SK-N-SH (cell line): ENCODE measurements around the gene UBE3C. TPM values are rescaled to one million over a fixed set of nuclear protein-coding genes. Genes with fewer than 3 reads are reported as not detected.

Experiments
- CTCF ChIA-PET: fragments of 300-600, 350-600 bp; formaldehyde crosslinking; extraction: SDS; loops from one replicate; lab custom pipeline; 2021; lab: Yijun Ruan, JAX
- POLR2A ChIA-PET: fragments of 350-600 bp; sonication (Branson Sonifier 250); formaldehyde crosslinking; extraction: SDS; loops from one replicate; lab custom pipeline; 2020; ENCODE audit warnings: antibody characterized with exemption, inconsistent platforms; lab: Yijun Ruan, JAX
- DNase-seq: peaks from one replicate; pipeline ENCODE4 v3.0.0; 2012
- H2AFZ ChIP-seq: fragments of 200-600 bp; sonication (generic); 2 replicates; pipeline ENCODE4 v1.8.1; 2016; ENCODE audit warnings: antibody characterized with exemption, mild to moderate bottlenecking, low read depth
- H3F3A ChIP-seq: fragments of 200-600 bp; sonication (generic); replicated peaks from 2 replicates; pipeline ENCODE3; 2016; ENCODE audit warnings: antibody characterized with exemption, mild to moderate bottlenecking; ENCODE audit not compliant: insufficient read depth
- H3K27ac ChIP-seq, 2 experiments: fragments of 200-500 bp in 1 of 2; fragments of 200-600 bp in 1 of 2; sonication (Bioruptor generic) in 1 of 2; sonication (generic), shearing (Covaris generic) in 1 of 2; 2 replicates each; pipeline versions ENCODE4 v1.5.1 to v1.6.1; 2014 to 2016; ENCODE audit warnings: low read depth in 2 of 2, inconsistent platforms in 1 of 2, low read length in 1 of 2, mild to moderate bottlenecking in 1 of 2, mixed read lengths in 1 of 2
- H3K27me3 ChIP-seq: fragments of 200-600 bp; sonication (generic), shearing (Covaris generic); 2 replicates; pipeline ENCODE4 v1.6.1; 2016; ENCODE audit warnings: mixed run types; ENCODE audit not compliant: insufficient read depth
- H3K36me3 ChIP-seq, 2 experiments: fragments of 200-500 bp in 1 of 2; fragments of 200-600 bp in 1 of 2; sonication (Bioruptor generic) in 1 of 2; sonication (generic) in 1 of 2; replicated peaks in 1 of 2; 2 replicates each; pipeline versions ENCODE3 to v1.5.1; 2014 to 2016; ENCODE audit warnings: low read length in 1 of 2, mild to moderate bottlenecking in 1 of 2; ENCODE audit not compliant: insufficient read depth in 2 of 2, control insufficient read depth in 1 of 2
- H3K4me1 ChIP-seq, 2 experiments: fragments of 200-500 bp in 1 of 2; fragments of 200-600 bp in 1 of 2; sonication (Bioruptor generic) in 1 of 2; sonication (generic), shearing (Covaris generic) in 1 of 2; 2 replicates each; pipeline versions ENCODE4 v1.5.1 to v1.6.1; 2014 to 2016; ENCODE audit warnings: low read depth in 1 of 2, low read length in 1 of 2, mixed run types in 1 of 2; ENCODE audit not compliant: insufficient read depth in 2 of 2, control insufficient read depth in 1 of 2
- H3K4me2 ChIP-seq: fragments of 200-600 bp; sonication (generic), shearing (Covaris generic); 2 replicates; pipeline ENCODE4 v1.6.1; 2017; ENCODE audit warnings: mixed run types
- H3K4me3 ChIP-seq, 2 experiments: fragments of 200-500 bp in 1 of 2; fragments of 200-600 bp in 1 of 2; sonication (Bioruptor generic) in 1 of 2; sonication (generic), shearing (Covaris generic) in 1 of 2; 2 replicates each; pipeline versions ENCODE4 v1.5.1 to v1.8.1; 2014 to 2016; ENCODE audit warnings: low read depth in 2 of 2, inconsistent platforms in 1 of 2, low read length in 1 of 2, mild to moderate bottlenecking in 1 of 2, mixed read lengths in 1 of 2, moderate library complexity in 1 of 2
- H3K79me2 ChIP-seq: fragments of 200-600 bp; sonication (generic); 2 replicates; pipeline ENCODE4 v1.8.1; 2017; ENCODE audit warnings: mild to moderate bottlenecking; ENCODE audit not compliant: insufficient read depth
- H3K9ac ChIP-seq: fragments of 200-600 bp; sonication (generic); 2 replicates; pipeline ENCODE4 v1.6.1; 2017; ENCODE audit warnings: mixed run types
- H3K9me2 ChIP-seq: fragments of 200-600 bp; sonication (generic); 2 replicates; pipeline ENCODE4 v1.6.1; 2017; ENCODE audit warnings: mixed run types
- H3K9me3 ChIP-seq: fragments of 200-600 bp; sonication (generic); 2 replicates; pipeline ENCODE4 v1.6.1; 2017; ENCODE audit warnings: mixed run types, mild to moderate bottlenecking, moderate library complexity
- H4K20me1 ChIP-seq: fragments of 200-600 bp; sonication (generic); 2 replicates; pipeline ENCODE4 v1.6.1; 2017; ENCODE audit warnings: mild to moderate bottlenecking, mixed run types; ENCODE audit not compliant: insufficient read depth
- ELF1 ChIP-seq: IDR thresholded peaks from 2 replicates; pipeline ENCODE4 v1.4.0; 2012
- FOXJ3 ChIP-seq: sonication (generic); formaldehyde crosslinking; IDR thresholded peaks from 2 replicates; pipeline ENCODE4 v1.5.1; 2020; ENCODE audit warnings: mild to moderate bottlenecking, missing genetic modification reagents
- GABPA ChIP-seq: IDR thresholded peaks from 2 replicates; pipeline ENCODE4 v1.4.0; 2012; ENCODE audit warnings: low read depth, mild to moderate bottlenecking
- GATA2 ChIP-seq: sonication (generic); formaldehyde crosslinking; IDR thresholded peaks from 2 replicates; pipeline ENCODE4 v1.5.0; 2020; ENCODE audit warnings: mild to moderate bottlenecking, missing genetic modification reagents
- JUND ChIP-seq: IDR thresholded peaks from 2 replicates; pipeline ENCODE4 v1.4.0; 2012
- MEF2A ChIP-seq: IDR thresholded peaks from 2 replicates; pipeline ENCODE4 v1.4.0; 2012; ENCODE audit warnings: low read depth, borderline replicate concordance
- NFIC ChIP-seq: IDR thresholded peaks from 2 replicates; pipeline ENCODE4 v1.4.0; 2012; ENCODE audit warnings: borderline replicate concordance
- NRF1 ChIP-seq: IDR thresholded peaks from 2 replicates; pipeline ENCODE4 v1.6.1; 2012; ENCODE audit warnings: low read depth, mild to moderate bottlenecking, low read length
- RAD21 ChIP-seq: IDR thresholded peaks from 2 replicates; pipeline ENCODE4 v1.6.1; 2012; ENCODE audit warnings: mild to moderate bottlenecking, low read length
- RCOR1 ChIP-seq: fragments of 150-350 bp; IDR thresholded peaks from 2 replicates; pipeline ENCODE4 v1.6.1; 2017; ENCODE audit warnings: antibody characterized with exemption, low read length
- RFX5 ChIP-seq: IDR thresholded peaks from 2 replicates; pipeline ENCODE4 v1.6.1; 2012; ENCODE audit warnings: mild to moderate bottlenecking, improper control_type of control experiment, low read length
- RXRA ChIP-seq: IDR thresholded peaks from 2 replicates; pipeline ENCODE4 v1.4.0; 2012; ENCODE audit warnings: low read depth, mild to moderate bottlenecking, borderline replicate concordance
- SIN3A ChIP-seq: IDR thresholded peaks from 2 replicates; pipeline ENCODE4 v1.6.1; 2012; ENCODE audit warnings: low read depth, mild to moderate bottlenecking, low read length, moderate library complexity, borderline replicate concordance
- SMC3 ChIP-seq: IDR thresholded peaks from 2 replicates; pipeline ENCODE4 v1.6.1; 2012; ENCODE audit warnings: low read depth, low read length, improper control_type of control experiment
- TCF12 ChIP-seq: IDR thresholded peaks from 2 replicates; pipeline ENCODE4 v1.4.0; 2012
- TEAD4 ChIP-seq: IDR thresholded peaks from 2 replicates; pipeline ENCODE4 v1.4.0; 2012; ENCODE audit warnings: mild to moderate bottlenecking, borderline replicate concordance; ENCODE audit not compliant: insufficient read depth
- USF1 ChIP-seq: IDR thresholded peaks from 2 replicates; pipeline ENCODE4 v1.4.0; 2012; ENCODE audit warnings: low read depth, borderline replicate concordance
- USF2 ChIP-seq: fragments of 150-350 bp; IDR thresholded peaks from 2 replicates; pipeline ENCODE4 v1.6.1; 2017; ENCODE audit warnings: antibody characterized with exemption, low read length, low read depth, borderline replicate concordance
- ZBTB33 ChIP-seq: IDR thresholded peaks from 2 replicates; pipeline ENCODE4 v1.4.0; 2012; ENCODE audit warnings: low read depth, borderline replicate concordance
- WGBS: methylation state at CpG from one replicate; pipeline ENCODE4 v1.1.6; 2017; ENCODE audit warnings: low lambda C conversion rate; 5-methylcytosine and 5-hydroxymethylcytosine counted together
- polyA plus RNA-seq, 3 experiments: library from polyadenylated mRNA; depleted of rRNA; stranded (reverse); fragments of >200 nt; gene quantifications; 2 replicates each; pipeline ENCODE4 v1.2.3, GENCODE V29; 2012
- TF ChIP-seq, protein P1 (sequence below): fragments of 200-600 bp; sonication (generic); IDR thresholded peaks from 2 replicates; pipeline ENCODE4 v1.6.1; 2017; ENCODE audit warnings: antibody characterized with exemption, mild to moderate bottlenecking, moderate library complexity

The UBE3C gene
- polyA plus RNA-seq, 1 of the 3 experiments (the other 2 are of a cell fraction): 48.4 TPM

DNA sequence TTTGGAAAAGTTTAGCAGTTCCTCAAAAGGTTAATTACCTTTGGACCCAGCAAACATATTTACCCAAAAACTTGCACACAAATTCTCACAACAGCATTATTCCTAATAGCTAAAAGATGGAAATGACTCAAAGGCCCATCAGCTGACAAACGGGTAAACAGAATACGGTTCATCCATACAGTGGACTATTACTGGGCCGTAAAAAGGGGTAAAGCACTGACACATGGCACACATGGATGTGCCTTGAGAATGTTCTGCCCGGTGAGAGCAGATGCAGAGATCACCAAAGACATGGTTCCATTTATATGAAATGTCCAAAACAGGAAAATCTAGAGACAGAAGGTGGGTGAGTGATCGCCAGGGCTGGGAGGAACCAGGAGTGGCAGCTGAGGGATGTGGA lies 102.9 kb downstream of the UBE3C start:
- WGBS: 96% methylated on average over 5 of the region's 5 CpGs
- H3K9ac ChIP-seq: no peak overlapping the region
- no peaks in the 10 kb centered on the region for H3K9me3 ChIP-seq
- TF ChIP-seq NRF1 (no peak), JUND (no peak), RXRA (no peak), SIN3A (no peak), GABPA (no peak), ELF1 (no peak), TCF12 (no peak), GATA2 (CRISPR knock-in tag) (no peak), USF2 (no peak), FOXJ3 (CRISPR knock-in tag) (no peak), RCOR1 (no peak), SMC3 (no peak), RAD21 (no peak), ZBTB33 (no peak), RFX5 (no peak), USF1 (no peak), TEAD4 (no peak), MEF2A (no peak), NFIC (no peak)
- TF ChIP-seq, protein P1, sequence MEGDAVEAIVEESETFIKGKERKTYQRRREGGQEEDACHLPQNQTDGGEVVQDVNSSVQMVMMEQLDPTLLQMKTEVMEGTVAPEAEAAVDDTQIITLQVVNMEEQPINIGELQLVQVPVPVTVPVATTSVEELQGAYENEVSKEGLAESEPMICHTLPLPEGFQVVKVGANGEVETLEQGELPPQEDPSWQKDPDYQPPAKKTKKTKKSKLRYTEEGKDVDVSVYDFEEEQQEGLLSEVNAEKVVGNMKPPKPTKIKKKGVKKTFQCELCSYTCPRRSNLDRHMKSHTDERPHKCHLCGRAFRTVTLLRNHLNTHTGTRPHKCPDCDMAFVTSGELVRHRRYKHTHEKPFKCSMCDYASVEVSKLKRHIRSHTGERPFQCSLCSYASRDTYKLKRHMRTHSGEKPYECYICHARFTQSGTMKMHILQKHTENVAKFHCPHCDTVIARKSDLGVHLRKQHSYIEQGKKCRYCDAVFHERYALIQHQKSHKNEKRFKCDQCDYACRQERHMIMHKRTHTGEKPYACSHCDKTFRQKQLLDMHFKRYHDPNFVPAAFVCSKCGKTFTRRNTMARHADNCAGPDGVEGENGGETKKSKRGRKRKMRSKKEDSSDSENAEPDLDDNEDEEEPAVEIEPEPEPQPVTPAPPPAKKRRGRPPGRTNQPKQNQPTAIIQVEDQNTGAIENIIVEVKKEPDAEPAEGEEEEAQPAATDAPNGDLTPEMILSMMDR: no peak
- CTCF ChIA-PET: interaction anchor here (1.3 to 19.7 kb wide), 5 partner anchors 9 to 32 kb away, joined by 4 to 160 read pairs (median 7); no protein-coding TSS in a partner anchor
- no peak for DNase-seq
- no peak overlapping the region for H3K4me3 ChIP-seq
- H4K20me1 ChIP-seq: no peaks in the 10 kb centered on the region
- H3F3A ChIP-seq: peaks cover 3% of the 10 kb centered on the region
- H3K9me2 ChIP-seq: no peaks in the 10 kb centered on the region
- no peak overlapping the region for H2AFZ ChIP-seq
- no peak overlapping the region for H3K4me2 ChIP-seq
- no peaks in the 10 kb centered on the region; a peak in 1 of 4 replicates for H3K4me1 ChIP-seq
- peaks cover 21 to 30% of the 10 kb centered on the region in 2 experiments for H3K36me3 ChIP-seq
- no peaks in the 10 kb centered on the region for H3K27me3 ChIP-seq
- POLR2A ChIA-PET: no interaction called here
- H3K27ac ChIP-seq: no peak overlapping the region
- peaks cover 15% of the 10 kb centered on the region for H3K79me2 ChIP-seq
